Measurements from ENCODE around the gene COX7A2.

Gene COX7A2

GRCh38 chr6:75196081-75196687, 47.4 kb downstream of the COX7A2 start:
- no peak for DNase-seq

GRCh38 chr6:75188221-75188925, 55.2 kb downstream of the COX7A2 start:
- no peak for DNase-seq

Data from inflammatory macrophage treated with lipopolysaccharide for 1 hour (primary cell).